CD4-positive, alpha-beta memory T cell (primary cell): Measurements from ENCODE around the gene ZNF202. TPM values are rescaled to one million over a fixed set of nuclear protein-coding genes. Genes with fewer than 3 reads are reported as not detected.

Source experiments
- CTCF ChIA-PET: fragments of 350-600 bp; sonication (Branson Sonifier 250); formaldehyde crosslinking; loops from one replicate; lab custom pipeline; 2021; ENCODE audit warnings: inconsistent platforms; ENCODE audit not compliant: partially characterized antibody; lab: Charles Lee
- POLR2A ChIA-PET: fragments of 350-600 bp; sonication (Branson Sonifier 250); formaldehyde crosslinking; loops from one replicate; lab custom pipeline; 2021; ENCODE audit not compliant: partially characterized antibody; lab: Charles Lee
- DNase-seq, 5 donors: peaks; one replicate each; pipeline versions ENCODE4 v3.0.0 to v3.0.0-alpha.2; 2020 to 2022; ENCODE audit warnings: mixed read lengths in 1 of 5
- H3K27ac ChIP-seq: one replicate; pipeline ENCODE4 v1.7.0; 2013; ENCODE audit warnings: low read depth, low read length
- H3K27me3 ChIP-seq: 2 replicates; pipeline ENCODE4 v1.7.0; 2013; ENCODE audit warnings: mild to moderate bottlenecking, low read length, moderate library complexity; ENCODE audit not compliant: insufficient read depth
- H3K36me3 ChIP-seq: 2 replicates; pipeline ENCODE4 v1.7.0; 2013; ENCODE audit warnings: mild to moderate bottlenecking, low read length, moderate library complexity; ENCODE audit not compliant: insufficient read depth
- H3K4me1 ChIP-seq: 2 replicates; pipeline ENCODE4 v1.7.0; 2013; ENCODE audit warnings: mild to moderate bottlenecking, low read length, moderate library complexity; ENCODE audit not compliant: insufficient read depth
- H3K4me3 ChIP-seq, 2 donors: one replicate each; pipeline ENCODE4 v1.7.0; 2013; ENCODE audit warnings: low read length in 2 of 2, mild to moderate bottlenecking in 1 of 2
- H3K9me3 ChIP-seq, 2 donors: one replicate each; pipeline ENCODE4 v1.7.0; 2013; ENCODE audit warnings: low read length in 2 of 2, control low read depth in 1 of 2; ENCODE audit not compliant: control insufficient read depth in 1 of 2
- H3K27ac Mint-ChIP-seq, 7 donors: one replicate each; pipeline ENCODE4 v1.8.0; 2020 to 2021; ENCODE audit warnings: mixed read lengths in 7 of 7, mild to moderate bottlenecking in 6 of 7, inconsistent platforms in 3 of 7, moderate library complexity in 3 of 7
- H3K27me3 Mint-ChIP-seq, 2 donors: one replicate each; pipeline ENCODE4 v1.8.0; 2020 to 2021; ENCODE audit warnings: mixed read lengths in 2 of 2
- H3K36me3 Mint-ChIP-seq, 2 donors: one replicate each; pipeline ENCODE4 v1.8.0; 2020 to 2021; ENCODE audit warnings: mixed read lengths in 2 of 2, inconsistent platforms in 1 of 2, mild to moderate bottlenecking in 1 of 2
- H3K4me1 Mint-ChIP-seq, 4 donors: one replicate each; pipeline ENCODE4 v1.8.0; 2020 to 2021; ENCODE audit warnings: mixed read lengths in 4 of 4, mild to moderate bottlenecking in 1 of 4
- H3K4me3 Mint-ChIP-seq, 8 donors: one replicate each; pipeline ENCODE4 v1.8.0; 2020 to 2021; ENCODE audit warnings: mixed read lengths in 8 of 8, mild to moderate bottlenecking in 7 of 8, moderate library complexity in 6 of 8, inconsistent platforms in 3 of 8
- H3K9me3 Mint-ChIP-seq, 8 donors: one replicate each; pipeline ENCODE4 v1.8.0; 2020 to 2021; ENCODE audit warnings: mixed read lengths in 8 of 8, mild to moderate bottlenecking in 5 of 8, inconsistent platforms in 3 of 8, moderate library complexity in 1 of 8
- intact Hi-C: fragments of 100-400 bp; cut with micrococcal nuclease; formaldehyde crosslinking; loops from one replicate; pipeline ENCODE4 v1.15.1; 2023
- polyA plus RNA-seq, 2 donors: library from polyadenylated mRNA; unstranded; fragments of 300-500 nt; fragmentation: Illumina TruSeq; gene quantifications; one replicate each; pipeline ENCODE4 v1.2.3, GENCODE V29; 2021
- total RNA-seq, 2 experiments: library from RNA; stranded (reverse); gene quantifications; one replicate each; pipeline ENCODE4 v1.2.3, GENCODE V29; 2021

ZNF202 gene
- total and polyA plus RNA-seq, 4 experiments from 2014 or later = 1.9 to 21.6 (median 13.0) TPM

DNA sequence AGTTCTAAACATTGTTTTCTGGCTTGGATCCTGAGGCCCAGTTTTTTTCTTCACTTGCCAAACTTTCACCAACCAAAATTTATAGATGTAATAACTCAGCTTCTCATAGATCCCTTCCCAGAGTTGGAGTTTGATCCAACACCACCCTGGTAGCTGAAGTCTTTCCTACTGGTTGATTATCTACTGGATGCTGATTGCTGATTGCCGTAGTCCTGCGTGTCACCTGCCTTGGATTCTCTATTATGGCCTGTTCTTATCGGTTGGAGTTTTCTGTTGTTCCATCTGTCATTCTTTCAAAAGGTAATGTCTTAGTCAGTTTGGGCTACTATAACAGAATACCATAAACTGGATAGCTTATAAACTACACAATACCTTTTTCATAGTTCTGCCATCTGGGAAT lies 30.2 kb upstream of the ZNF202 start:
- no peaks in the 10 kb centered on the region for H3K4me1 Mint-ChIP-seq
- no peak for DNase-seq
- H3K9me3 Mint-ChIP-seq = peaks cover 0 to 2% (median 0%) of the 10 kb centered on the region in 8 donors
- ChIA-PET CTCF (no interaction called here), POLR2A (no interaction called here)
- Histone ChIP-seq H3K9me3 (no peaks in the 10 kb centered on the region), H3K27ac (no peak overlapping the region), H3K27me3 (no peaks in the 10 kb centered on the region), H3K4me1 (no peaks in the 10 kb centered on the region), H3K4me3 (no peak overlapping the region), H3K36me3 (no peaks in the 10 kb centered on the region)
- H3K36me3 Mint-ChIP-seq = no peaks in the 10 kb centered on the region
- H3K4me3 Mint-ChIP-seq = no peak overlapping the region
- peaks cover 4 to 6% of the 10 kb centered on the region in 2 donors for H3K27me3 Mint-ChIP-seq
- intact Hi-C loops = no loop called here
- H3K27ac Mint-ChIP-seq = no peak overlapping the region

DNA sequence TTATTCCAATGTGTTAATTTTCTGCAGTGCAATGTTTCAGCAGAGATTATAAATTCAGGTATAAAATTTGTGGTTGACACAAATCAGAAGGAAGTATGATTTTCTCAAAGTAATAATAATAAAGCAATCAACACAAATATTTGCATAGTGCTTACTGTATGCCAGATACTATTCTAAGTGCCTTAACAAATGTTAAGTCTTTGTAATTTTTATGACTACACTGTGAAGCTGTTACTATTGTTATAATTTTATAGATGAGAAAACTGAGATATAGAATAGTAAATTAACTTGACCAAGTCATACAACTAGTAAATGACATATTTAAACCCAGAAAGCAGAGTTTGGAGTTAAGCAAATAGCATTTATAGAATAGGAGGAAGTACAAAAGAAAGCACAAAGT lies 29.3 kb upstream of the ZNF202 start:
- no peak for DNase-seq
- intact Hi-C loops = no loop called here
- ChIA-PET CTCF (no interaction called here), POLR2A (no interaction called here)
- Histone ChIP-seq H3K4me1 (no peaks in the 10 kb centered on the region), H3K4me3 (no peak overlapping the region), H3K36me3 (no peaks in the 10 kb centered on the region), H3K27ac (no peak overlapping the region), H3K9me3 (no peaks in the 10 kb centered on the region), H3K27me3 (no peaks in the 10 kb centered on the region)
- peaks cover 0 to 2% (median 0%) of the 10 kb centered on the region in 8 donors for H3K9me3 Mint-ChIP-seq
- peaks cover 4 to 6% of the 10 kb centered on the region in 2 donors for H3K27me3 Mint-ChIP-seq
- no peak overlapping the region for H3K27ac Mint-ChIP-seq
- no peak overlapping the region for H3K4me3 Mint-ChIP-seq
- no peaks in the 10 kb centered on the region for H3K36me3 Mint-ChIP-seq
- no peaks in the 10 kb centered on the region for H3K4me1 Mint-ChIP-seq

DNA sequence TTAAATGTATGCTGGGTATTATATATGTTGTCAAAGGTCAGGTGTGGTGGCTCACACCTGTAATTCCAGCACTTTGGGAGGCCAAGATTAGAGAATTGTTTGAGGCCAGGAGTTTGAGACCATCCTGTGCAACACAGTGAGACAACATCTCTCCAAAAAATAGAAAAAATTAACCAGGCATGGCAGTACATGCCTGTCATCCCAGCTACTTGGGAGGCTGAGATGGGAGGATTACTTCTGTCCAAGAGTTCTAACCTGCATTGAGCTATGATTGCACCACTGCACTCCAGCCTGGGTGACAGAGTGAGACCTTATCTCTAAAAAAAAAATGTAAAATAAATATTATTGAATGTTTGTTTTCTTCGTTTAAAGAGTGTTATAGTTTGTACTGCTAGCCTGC lies 24.1 kb upstream of the ZNF202 start:
- intact Hi-C loops = no loop called here
- no peak for DNase-seq
- H3K4me1 Mint-ChIP-seq = no peaks in the 10 kb centered on the region
- POLR2A ChIA-PET = no interaction called here
- peaks cover 0 to 3% of the 10 kb centered on the region in 2 donors for H3K36me3 Mint-ChIP-seq
- no peak overlapping the region for H3K27ac ChIP-seq
- no peaks in the 10 kb centered on the region for H3K4me1 ChIP-seq
- H3K27me3 Mint-ChIP-seq = peaks cover 4 to 9% of the 10 kb centered on the region in 2 donors
- CTCF ChIA-PET = no interaction called here
- H3K27ac Mint-ChIP-seq = no peak overlapping the region
- H3K9me3 ChIP-seq = peaks cover 0 to 3% of the 10 kb centered on the region in 2 donors
- H3K4me3 ChIP-seq = no peak overlapping the region
- H3K27me3 ChIP-seq = no peaks in the 10 kb centered on the region
- H3K4me3 Mint-ChIP-seq = no peak overlapping the region
- no peaks in the 10 kb centered on the region for H3K36me3 ChIP-seq
- H3K9me3 Mint-ChIP-seq = peaks cover 6 to 30% (median 22%) of the 10 kb centered on the region in 8 donors

DNA sequence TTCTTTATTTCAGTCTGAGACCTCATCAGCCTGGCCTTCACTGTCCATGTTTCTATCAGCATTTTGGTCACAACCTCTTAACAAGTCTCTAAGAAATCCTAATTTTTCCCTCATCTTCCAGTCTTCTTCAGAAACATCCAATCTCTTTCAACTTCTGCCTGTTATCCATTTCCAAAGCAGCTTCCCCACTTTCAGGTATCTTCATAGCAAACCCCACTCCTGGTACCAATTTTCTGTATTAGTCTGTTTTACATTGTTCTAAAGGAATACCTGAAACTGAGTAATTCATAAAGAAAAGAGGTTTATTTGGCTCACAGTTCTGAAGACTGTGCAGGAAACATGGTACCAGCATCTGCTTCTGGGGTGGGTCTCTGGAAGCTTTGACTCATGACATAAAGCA lies 21.0 kb upstream of the ZNF202 start:
- no peaks in the 10 kb centered on the region for H3K4me1 ChIP-seq
- Mint-ChIP-seq H3K27me3 (peaks cover 10 to 12% of the 10 kb centered on the region in 2 donors), H3K36me3 (peaks cover 0 to 3% of the 10 kb centered on the region in 2 donors), H3K27ac (no peak overlapping the region), H3K4me1 (no peaks in the 10 kb centered on the region), H3K4me3 (no peak overlapping the region), H3K9me3 (peaks cover 6 to 30% (median 22%) of the 10 kb centered on the region in 8 donors)
- ChIA-PET POLR2A (no interaction called here), CTCF (no interaction called here)
- no peaks in the 10 kb centered on the region for H3K36me3 ChIP-seq
- H3K27ac ChIP-seq = no peak overlapping the region
- no peaks in the 10 kb centered on the region for H3K27me3 ChIP-seq
- H3K9me3 ChIP-seq = peaks cover 0 to 3% of the 10 kb centered on the region in 2 donors
- H3K4me3 ChIP-seq = no peak overlapping the region
- no peak for DNase-seq
- intact Hi-C loops = no loop called here

DNA sequence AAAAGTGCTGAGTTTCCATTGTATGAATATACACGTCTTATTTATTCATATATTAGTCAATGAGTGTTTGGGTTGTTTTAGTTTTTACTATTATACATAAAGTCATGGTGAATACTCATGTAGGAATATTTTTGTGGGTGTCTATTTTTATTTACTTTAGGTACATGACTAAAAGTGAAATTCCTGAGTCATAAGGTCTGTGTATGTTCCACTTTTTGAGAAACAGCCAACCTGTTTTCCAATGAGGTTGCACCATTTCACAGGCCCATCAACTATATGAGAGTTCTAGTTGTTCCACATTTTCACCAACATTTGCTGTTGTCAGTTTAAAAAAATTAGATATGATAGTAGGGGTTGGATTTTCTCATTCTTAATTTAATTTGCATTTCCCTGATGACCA lies 19.4 kb upstream of the ZNF202 start:
- no peaks in the 10 kb centered on the region for H3K36me3 ChIP-seq
- Mint-ChIP-seq H3K36me3 (peaks cover 0 to 3% of the 10 kb centered on the region in 2 donors), H3K9me3 (peaks cover 6 to 30% (median 22%) of the 10 kb centered on the region in 8 donors), H3K27me3 (peaks cover 10 to 17% of the 10 kb centered on the region in 2 donors), H3K27ac (no peak overlapping the region), H3K4me1 (no peaks in the 10 kb centered on the region), H3K4me3 (no peak overlapping the region)
- CTCF ChIA-PET = no interaction called here
- H3K4me3 ChIP-seq = no peak overlapping the region
- POLR2A ChIA-PET = no interaction called here
- no peaks in the 10 kb centered on the region for H3K4me1 ChIP-seq
- H3K9me3 ChIP-seq = peaks cover 0 to 3% of the 10 kb centered on the region in 2 donors
- H3K27ac ChIP-seq = no peak overlapping the region
- no peak for DNase-seq
- intact Hi-C loops = no loop called here
- no peaks in the 10 kb centered on the region for H3K27me3 ChIP-seq

DNA sequence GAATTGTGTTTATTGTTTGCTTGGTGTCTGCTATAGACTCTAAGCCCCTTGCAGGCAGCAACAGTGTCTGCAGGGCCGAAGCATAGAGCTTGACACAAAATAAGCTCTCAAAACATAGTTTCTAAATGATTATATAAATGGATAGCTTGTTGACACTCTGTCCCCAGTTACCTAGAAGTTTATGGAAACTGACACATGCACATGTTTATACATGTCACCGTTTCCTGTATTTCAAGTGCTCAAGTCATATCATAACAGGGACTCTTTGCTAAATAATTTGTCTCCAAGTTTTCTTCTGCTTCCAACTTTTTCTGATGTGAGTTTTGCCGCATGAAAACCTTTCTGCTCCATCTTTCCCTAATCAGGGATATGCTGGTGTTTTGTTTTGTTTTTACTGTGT lies 16.5 kb upstream of the ZNF202 start:
- H3K36me3 Mint-ChIP-seq = peaks cover 0 to 3% of the 10 kb centered on the region in 2 donors
- DNase-seq = no peak
- no peak overlapping the region for H3K27ac Mint-ChIP-seq
- Histone ChIP-seq H3K4me3 (no peak overlapping the region), H3K36me3 (no peaks in the 10 kb centered on the region), H3K9me3 (peaks cover 0 to 3% of the 10 kb centered on the region in 2 donors), H3K27me3 (no peaks in the 10 kb centered on the region), H3K27ac (no peak overlapping the region), H3K4me1 (no peaks in the 10 kb centered on the region)
- intact Hi-C loops = no loop called here
- H3K4me3 Mint-ChIP-seq = no peak overlapping the region
- peaks cover 12 to 19% of the 10 kb centered on the region in 2 donors for H3K27me3 Mint-ChIP-seq
- ChIA-PET CTCF (no interaction called here), POLR2A (no interaction called here)
- H3K4me1 Mint-ChIP-seq = no peaks in the 10 kb centered on the region
- H3K9me3 Mint-ChIP-seq = peaks cover 5 to 16% (median 13%) of the 10 kb centered on the region in 8 donors

DNA sequence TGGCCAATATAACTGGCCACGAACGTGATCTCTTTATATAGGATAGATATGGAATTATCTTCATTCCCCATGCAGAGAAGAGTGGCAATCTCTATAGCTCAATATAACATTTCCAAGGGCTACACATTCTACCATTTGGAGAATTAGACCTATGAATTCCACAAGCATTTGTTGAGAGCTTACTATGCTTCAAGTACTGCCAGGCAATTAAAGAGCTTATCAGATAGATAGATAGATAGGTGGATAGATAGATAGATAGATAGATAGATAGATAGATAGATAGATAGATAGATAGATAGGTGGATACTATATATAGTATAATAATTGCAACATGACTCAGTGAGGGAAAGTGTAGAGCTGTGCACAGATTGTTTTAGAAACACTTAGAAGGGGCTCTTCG lies 14.4 kb upstream of the ZNF202 start:
- no peaks in the 10 kb centered on the region for H3K4me1 ChIP-seq
- intact Hi-C loops = no loop called here
- H3K9me3 ChIP-seq = no peaks in the 10 kb centered on the region
- no peak for DNase-seq
- peaks cover 0 to 2% (median 0%) of the 10 kb centered on the region in 8 donors for H3K9me3 Mint-ChIP-seq
- H3K4me1 Mint-ChIP-seq = no peaks in the 10 kb centered on the region
- H3K27me3 Mint-ChIP-seq = peaks cover 22 to 25% of the 10 kb centered on the region in 2 donors
- no peaks in the 10 kb centered on the region for H3K36me3 ChIP-seq
- no peak overlapping the region for H3K27ac Mint-ChIP-seq
- no peaks in the 10 kb centered on the region for H3K27me3 ChIP-seq
- H3K36me3 Mint-ChIP-seq = no peaks in the 10 kb centered on the region
- no peak overlapping the region for H3K4me3 Mint-ChIP-seq
- H3K27ac ChIP-seq = no peak overlapping the region
- CTCF ChIA-PET = no interaction called here
- H3K4me3 ChIP-seq = no peak overlapping the region
- POLR2A ChIA-PET = no interaction called here

DNA sequence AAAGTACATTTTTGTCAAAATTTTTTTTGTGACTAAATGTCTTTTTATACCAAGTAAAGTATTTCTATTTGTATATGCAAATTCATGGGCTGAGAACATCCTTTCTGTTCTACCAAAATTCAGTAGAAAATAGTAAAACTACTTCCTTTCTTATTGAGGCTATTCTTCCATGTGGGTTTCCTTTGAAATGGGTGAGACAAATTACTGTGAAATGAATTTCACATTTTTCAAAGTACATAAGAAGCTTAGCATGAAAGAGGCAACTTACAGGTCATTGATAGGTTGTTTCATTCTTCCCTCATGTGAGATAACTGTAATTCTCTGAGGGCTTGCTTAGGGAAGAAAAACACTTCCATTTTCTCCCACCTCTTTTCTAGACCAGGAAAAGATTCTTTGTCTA lies 13.9 kb upstream of the ZNF202 start:
- Histone ChIP-seq H3K27ac (no peak overlapping the region), H3K9me3 (no peaks in the 10 kb centered on the region), H3K4me3 (no peak overlapping the region), H3K36me3 (no peaks in the 10 kb centered on the region), H3K27me3 (no peaks in the 10 kb centered on the region), H3K4me1 (no peaks in the 10 kb centered on the region)
- POLR2A ChIA-PET = no interaction called here
- H3K4me1 Mint-ChIP-seq = no peaks in the 10 kb centered on the region
- peaks cover 23 to 28% of the 10 kb centered on the region in 2 donors for H3K27me3 Mint-ChIP-seq
- no peak overlapping the region for H3K27ac Mint-ChIP-seq
- peaks cover 0 to 2% (median 0%) of the 10 kb centered on the region in 8 donors for H3K9me3 Mint-ChIP-seq
- no peaks in the 10 kb centered on the region for H3K36me3 Mint-ChIP-seq
- no peak overlapping the region for H3K4me3 Mint-ChIP-seq
- no peak for DNase-seq
- intact Hi-C loops = no loop called here
- CTCF ChIA-PET = no interaction called here
